MCF 10A (cell line): ENCODE results near the gene ABCC4. TPM values are rescaled to one million over a fixed set of nuclear protein-coding genes. Genes with fewer than 3 reads are reported as not detected.
"Not testable (repeated sequence)": the region's sequence is repeated elsewhere in the genome, so short reads cannot be mapped to it uniquely, and the experiment has no call there.

ENCODE experiments used
- BruUV-seq: library from RNA; stranded (reverse); fragments of 400-500 nt; replicated peaks from 2 replicates; lab custom pipeline; 2021; lab: Mats Ljungman, UMichigan
- CTCF ChIA-PET: fragments of 300-600 bp; sonication (Branson Sonifier 250); formaldehyde crosslinking; extraction: SDS; loops from one replicate; lab custom pipeline; 2021; ENCODE audit warnings: antibody characterized with exemption, inconsistent platforms; lab: Yijun Ruan, JAX
- POLR2A ChIA-PET: fragments of 300-600, 350-650 bp; sonication (Branson Sonifier 250); formaldehyde crosslinking; extraction: SDS; loops from one replicate; lab custom pipeline; 2020; ENCODE audit warnings: antibody characterized with exemption, inconsistent platforms; lab: Yijun Ruan, JAX
- DNase-seq: peaks from one replicate; pipeline ENCODE4 v3.0.0-alpha.2; 2018; ENCODE audit not compliant: unreplicated experiment
- H3K27ac Mint-ChIP-seq: one replicate; pipeline ENCODE4 v1.8.0; 2022; ENCODE audit warnings: mild to moderate bottlenecking, low read depth, mixed read lengths; ENCODE audit not compliant: unreplicated experiment
- H3K27me3 Mint-ChIP-seq: one replicate; pipeline ENCODE4 v1.8.0; 2022; ENCODE audit warnings: mixed read lengths; ENCODE audit not compliant: insufficient read depth, unreplicated experiment
- H3K36me3 Mint-ChIP-seq: one replicate; pipeline ENCODE4 v1.8.0; 2022; ENCODE audit warnings: mild to moderate bottlenecking, moderate library complexity, mixed read lengths; ENCODE audit not compliant: insufficient read depth, unreplicated experiment
- H3K4me1 Mint-ChIP-seq: one replicate; pipeline ENCODE4 v1.8.0; 2022; ENCODE audit warnings: mixed read lengths; ENCODE audit not compliant: insufficient read depth, unreplicated experiment
- H3K4me3 Mint-ChIP-seq: one replicate; pipeline ENCODE4 v1.8.0; 2022; ENCODE audit warnings: mild to moderate bottlenecking, moderate library complexity, mixed read lengths; ENCODE audit not compliant: unreplicated experiment
- H3K9me3 Mint-ChIP-seq: one replicate; pipeline ENCODE4 v1.8.0; 2022; ENCODE audit warnings: mixed read lengths; ENCODE audit not compliant: unreplicated experiment
- intact Hi-C: fragments of 100-400 bp; cut with micrococcal nuclease; formaldehyde crosslinking; loops from 2 replicates; pipeline ENCODE4 v1.14.1; 2022
- total RNA-seq: library from RNA; stranded (reverse); gene quantifications from 2 replicates; pipeline ENCODE4 v1.2.3, GENCODE V29; 2022
- TF ChIP-seq, protein P1 (sequence below): fragments of 200-600 bp; IDR thresholded peaks from one replicate; pipeline ENCODE4 v1.8.0; 2022; ENCODE audit warnings: antibody characterized with exemption, mild to moderate bottlenecking; ENCODE audit not compliant: unreplicated experiment

The ABCC4 gene
- total RNA-seq, 1 experiment from 2014 or later: 13.9 TPM

DNA sequence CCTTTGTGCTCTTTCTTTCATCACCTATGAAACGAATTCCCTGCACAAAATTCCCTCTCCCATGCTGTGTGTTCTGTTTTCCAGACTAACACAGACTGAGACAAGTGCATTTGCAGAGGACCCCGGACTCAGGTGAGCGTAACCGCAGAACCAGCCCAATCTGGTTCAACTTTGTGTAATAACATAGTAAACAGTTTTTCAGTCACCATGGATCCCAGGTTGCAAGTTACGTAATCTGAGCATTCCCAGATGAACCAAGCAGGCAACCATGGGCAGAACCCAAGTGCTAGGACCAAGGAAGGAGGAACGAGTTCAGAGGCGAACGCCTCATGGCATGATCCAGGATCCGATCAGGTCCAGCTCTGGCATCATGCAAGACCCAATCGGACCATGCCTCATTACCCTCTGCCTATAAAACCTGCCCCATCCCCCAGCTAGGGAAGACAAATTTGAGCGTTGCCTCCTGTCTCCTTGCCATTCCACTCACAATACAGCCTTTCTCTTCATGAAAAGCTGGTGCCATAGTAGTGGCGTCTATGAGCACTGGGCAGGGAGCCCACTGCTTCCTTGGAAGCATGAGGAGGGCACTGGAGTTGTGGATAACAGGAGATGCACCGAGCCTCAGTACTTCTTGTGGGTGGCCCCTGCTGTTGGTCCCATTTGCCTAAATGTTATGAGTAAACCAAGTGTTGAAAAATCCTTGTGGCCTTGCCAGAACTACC is 107.6 kb downstream of the ABCC4 start:
- no peaks in the 10 kb centered on the region for H3K4me1 Mint-ChIP-seq
- intact Hi-C loops: no loop called here
- ChIA-PET CTCF (interaction anchor here (0.6 to 10.4 kb wide), 6 partner anchors 11 to 1602 kb away, joined by 3 to 327 read pairs (median 7); no protein-coding TSS in a partner anchor), POLR2A (no interaction called here)
- H3K36me3 Mint-ChIP-seq: peaks cover 6% of the 10 kb centered on the region
- DNase-seq: peak; percentile 5
- no peaks in the 10 kb centered on the region for H3K9me3 Mint-ChIP-seq
- no peaks in the 10 kb centered on the region for H3K27me3 Mint-ChIP-seq
- no peak overlapping the region for H3K4me3 Mint-ChIP-seq
- no peak overlapping the region for H3K27ac Mint-ChIP-seq
- TF ChIP-seq, protein P1, sequence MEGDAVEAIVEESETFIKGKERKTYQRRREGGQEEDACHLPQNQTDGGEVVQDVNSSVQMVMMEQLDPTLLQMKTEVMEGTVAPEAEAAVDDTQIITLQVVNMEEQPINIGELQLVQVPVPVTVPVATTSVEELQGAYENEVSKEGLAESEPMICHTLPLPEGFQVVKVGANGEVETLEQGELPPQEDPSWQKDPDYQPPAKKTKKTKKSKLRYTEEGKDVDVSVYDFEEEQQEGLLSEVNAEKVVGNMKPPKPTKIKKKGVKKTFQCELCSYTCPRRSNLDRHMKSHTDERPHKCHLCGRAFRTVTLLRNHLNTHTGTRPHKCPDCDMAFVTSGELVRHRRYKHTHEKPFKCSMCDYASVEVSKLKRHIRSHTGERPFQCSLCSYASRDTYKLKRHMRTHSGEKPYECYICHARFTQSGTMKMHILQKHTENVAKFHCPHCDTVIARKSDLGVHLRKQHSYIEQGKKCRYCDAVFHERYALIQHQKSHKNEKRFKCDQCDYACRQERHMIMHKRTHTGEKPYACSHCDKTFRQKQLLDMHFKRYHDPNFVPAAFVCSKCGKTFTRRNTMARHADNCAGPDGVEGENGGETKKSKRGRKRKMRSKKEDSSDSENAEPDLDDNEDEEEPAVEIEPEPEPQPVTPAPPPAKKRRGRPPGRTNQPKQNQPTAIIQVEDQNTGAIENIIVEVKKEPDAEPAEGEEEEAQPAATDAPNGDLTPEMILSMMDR: no peak
- no TSS peak for BruUV-seq

GRCh38 chr13:95192998-95193397 is 108.3 kb downstream of the ABCC4 start:
- ChIA-PET POLR2A (interaction anchor here (1.1 kb wide), 1 partner anchor 188 kb away, joined by 5 read pairs; no protein-coding TSS in a partner anchor), CTCF (interaction anchor here (0.7 to 10.4 kb wide), 14 partner anchors 41 to 260 kb away, joined by 3 to 327 read pairs (median 6); partner anchors contain the start of gene ABCC4)
- TF ChIP-seq, protein P1: no peak
- DNase-seq: no peak
- no peaks in the 10 kb centered on the region for H3K9me3 Mint-ChIP-seq
- H3K27ac Mint-ChIP-seq: no peak overlapping the region
- peaks cover 6% of the 10 kb centered on the region for H3K36me3 Mint-ChIP-seq
- no TSS peak for BruUV-seq
- H3K4me3 Mint-ChIP-seq: no peak overlapping the region
- H3K4me1 Mint-ChIP-seq: no peaks in the 10 kb centered on the region
- H3K27me3 Mint-ChIP-seq: no peaks in the 10 kb centered on the region
- intact Hi-C loops: no loop called here

GRCh38 chr13:95192564-95192945 is 108.7 kb downstream of the ABCC4 start:
- H3K27ac Mint-ChIP-seq, H3K27me3 Mint-ChIP-seq, H3K4me3 Mint-ChIP-seq, H3K36me3 Mint-ChIP-seq, BruUV-seq, H3K4me1 Mint-ChIP-seq, DNase-seq, H3K9me3 Mint-ChIP-seq, intact Hi-C loops: not testable (repeated sequence)
- ChIA-PET POLR2A (interaction anchor here (1.1 kb wide), 1 partner anchor 188 kb away, joined by 5 read pairs; no protein-coding TSS in a partner anchor), CTCF (interaction anchor here (0.6 to 10.4 kb wide), 33 partner anchors 11 to 641 kb away, joined by 3 to 327 read pairs (median 5); partner anchors contain the start of gene ABCC4)

DNA sequence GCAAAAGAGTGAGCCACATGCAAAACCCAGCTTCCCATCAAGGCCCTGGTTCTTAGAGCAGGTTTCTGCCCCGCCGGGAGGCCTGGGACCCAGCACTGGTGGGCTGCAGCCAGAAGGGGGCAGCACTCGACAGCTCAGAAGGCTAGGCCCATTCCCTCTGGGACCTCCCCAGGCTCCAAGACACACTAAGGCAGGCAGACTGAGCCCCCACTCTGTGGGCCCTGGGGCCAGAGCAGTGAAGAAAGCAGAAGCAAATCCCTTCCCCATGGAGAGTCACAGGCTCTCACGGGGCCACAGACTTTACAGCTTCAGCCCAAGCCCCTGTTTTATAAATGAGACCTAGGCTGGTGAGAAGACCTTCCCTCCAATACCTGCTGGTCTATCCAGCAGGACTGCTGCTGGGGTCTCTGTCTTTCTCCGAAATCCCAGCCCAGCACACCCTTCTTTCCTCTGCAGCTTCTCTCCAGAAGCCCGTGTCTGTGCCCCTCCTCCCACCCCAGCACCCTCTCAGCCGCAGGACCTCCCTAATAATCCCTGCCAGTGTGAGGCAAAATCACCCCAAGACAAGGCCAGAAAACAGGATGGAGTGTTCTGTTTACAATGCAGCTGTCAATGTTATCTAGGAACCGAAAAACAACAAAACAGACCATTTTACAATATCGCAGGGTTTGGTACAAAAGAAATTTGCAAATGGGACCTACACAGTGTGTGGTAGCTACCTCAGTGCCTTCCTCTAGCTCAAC is 109.3 kb downstream of the ABCC4 start:
- no TSS peak for BruUV-seq
- Mint-ChIP-seq H3K9me3 (no peaks in the 10 kb centered on the region), H3K36me3 (peaks cover 6% of the 10 kb centered on the region), H3K4me1 (no peaks in the 10 kb centered on the region), H3K4me3 (no peak overlapping the region), H3K27ac (no peak overlapping the region), H3K27me3 (no peaks in the 10 kb centered on the region)
- intact Hi-C loops: loop anchor here (1.0 to 2.0 kb wide), 2 partner anchors 109 to 642 kb away; partner anchors contain the start of gene ABCC4
- peak; percentile 68 for DNase-seq
- POLR2A ChIA-PET: interaction anchor here (0.7 to 1.1 kb wide), 3 partner anchors 186 to 189 kb away, joined by 3 to 5 read pairs (median 3); no protein-coding TSS in a partner anchor
- TF ChIP-seq, protein P1: peak; percentile 68
- CTCF ChIA-PET: interaction anchor here (0.6 to 10.4 kb wide), 46 partner anchors 11 to 1763 kb away, joined by 3 to 327 read pairs (median 4); partner anchors contain the start of gene ABCC4
